B cell (primary cell): ENCODE data around the gene ZBTB48. TPM values are rescaled to one million over a fixed set of nuclear protein-coding genes. Genes with fewer than 3 reads are reported as not detected.
A peak's percentile ranks its signal among the peaks of the same experiment; 100 is the strongest.

ENCODE experiments used
- ATAC-seq: fragments of 200-7000 bp; cut with Tn5 transposase; one replicate; pipeline ENCODE4 v1.10.0; 2021; ENCODE audit warnings: low read depth, mild to moderate bottlenecking, moderate number of reproducible peaks, moderate library complexity
- CTCF ChIA-PET: fragments of 350-600 bp; sonication (Branson Sonifier 250); formaldehyde crosslinking; loops from one replicate; lab custom pipeline; 2021; ENCODE audit warnings: antibody characterized with exemption, inconsistent platforms; lab: Charles Lee
- POLR2A ChIA-PET: fragments of 350-600 bp; sonication (Branson Sonifier 250); formaldehyde crosslinking; loops from one replicate; lab custom pipeline; 2021; ENCODE audit warnings: antibody characterized with exemption; lab: Charles Lee
- DNase-seq: peaks from one replicate; pipeline ENCODE4 v3.0.0; 2013
- H2AFZ ChIP-seq: 2 replicates; pipeline ENCODE4 v1.6.1; 2012; ENCODE audit warnings: mild to moderate bottlenecking, low read depth, low read length; ENCODE audit not compliant: insufficient read depth, poor library complexity, severe bottlenecking
- H3K27ac ChIP-seq, 2 donors: 1 replicate in 1 of 2; 2 replicates in 1 of 2; pipeline ENCODE4 v1.5.1; 2012 to 2013; ENCODE audit warnings: low read length in 2 of 2, mild to moderate bottlenecking in 2 of 2, moderate library complexity in 1 of 2
- H3K27me3 ChIP-seq, 4 experiments: fragments of 200-600 bp in 1 of 4; sonication (generic) in 1 of 4; replicated peaks in 1 of 4; 1 replicate in 2 of 4; 2 replicates in 2 of 4; pipeline versions ENCODE4 v1.6.1 to v1.7.0; 2013 to 2016; ENCODE audit warnings: low read length in 3 of 4, mild to moderate bottlenecking in 2 of 4, mixed read lengths in 1 of 4, moderate library complexity in 1 of 4; ENCODE audit not compliant: insufficient read depth in 4 of 4, control insufficient read depth in 3 of 4; ENCODE audit errors: control extremely low read depth in 1 of 4
- H3K36me3 ChIP-seq, 2 experiments: replicated peaks in 1 of 2; 1 replicate in 1 of 2; 2 replicates in 1 of 2; pipeline versions ENCODE4 v1.6.1 to v1.7.1; 2013; ENCODE audit warnings: low read length in 1 of 2; ENCODE audit not compliant: insufficient read depth in 2 of 2, control insufficient read depth in 1 of 2; ENCODE audit errors: control extremely low read depth in 1 of 2, extremely low read depth in 1 of 2
- H3K4me1 ChIP-seq, 2 donors: fragments of 200-600 bp in 1 of 2; sonication (generic) in 1 of 2; 1 replicate in 1 of 2; 2 replicates in 1 of 2; pipeline versions ENCODE4 v1.5.1 to v1.6.1; 2013 to 2017; ENCODE audit warnings: low read length in 2 of 2; ENCODE audit not compliant: control insufficient read depth in 2 of 2, insufficient read depth in 2 of 2
- H3K4me2 ChIP-seq: replicated peaks from 2 replicates; pipeline ENCODE3; 2012; ENCODE audit warnings: mild to moderate bottlenecking, low read depth, low read length; ENCODE audit not compliant: poor library complexity, severe bottlenecking
- H3K4me3 ChIP-seq, 5 experiments: fragments of 200-600 bp in 1 of 5; sonication (generic) in 1 of 5; 1 replicate in 3 of 5; 2 replicates in 2 of 5; pipeline versions ENCODE4 v1.5.1 to v1.7.0; 2011 to 2016; ENCODE audit warnings: low read length in 4 of 5, mild to moderate bottlenecking in 4 of 5, low read depth in 2 of 5, control low read depth in 1 of 5, moderate library complexity in 1 of 5; ENCODE audit not compliant: insufficient read depth in 1 of 5; ENCODE audit errors: control extremely low read depth in 1 of 5, extremely low read depth in 1 of 5
- H3K79me2 ChIP-seq: fragments of 200-600 bp; sonication (generic); one replicate; pipeline ENCODE4 v1.6.0; 2016; ENCODE audit warnings: low read length; ENCODE audit not compliant: control insufficient read depth, insufficient read depth
- H3K9ac ChIP-seq: fragments of 200-600 bp; sonication (generic); 2 replicates; pipeline ENCODE4 v1.6.1; 2017; ENCODE audit warnings: mild to moderate bottlenecking, low read length, moderate library complexity
- H3K9me3 ChIP-seq, 3 donors: one replicate each; pipeline versions ENCODE4 v1.6.1 to v1.7.1; 2013; ENCODE audit warnings: low read length in 2 of 3; ENCODE audit not compliant: control insufficient read depth in 2 of 3, insufficient read depth in 1 of 3; ENCODE audit errors: control extremely low read depth in 1 of 3
- H4K20me1 ChIP-seq: 2 replicates; pipeline ENCODE4 v1.6.0; 2012; ENCODE audit warnings: mild to moderate bottlenecking, low read length; ENCODE audit not compliant: insufficient read depth, control insufficient read depth, poor library complexity, severe bottlenecking
- H3K27ac Mint-ChIP-seq: one replicate; pipeline ENCODE4 v1.8.0; 2021; ENCODE audit warnings: mixed read lengths
- H3K27me3 Mint-ChIP-seq: one replicate; pipeline ENCODE4 v1.8.0; 2021; ENCODE audit warnings: mixed read lengths
- H3K4me1 Mint-ChIP-seq: one replicate; pipeline ENCODE4 v1.8.0; 2021; ENCODE audit warnings: mixed read lengths
- H3K4me3 Mint-ChIP-seq: one replicate; pipeline ENCODE4 v1.8.0; 2021; ENCODE audit warnings: mixed read lengths
- H3K9me3 Mint-ChIP-seq: one replicate; pipeline ENCODE4 v1.8.0; 2022; ENCODE audit warnings: mixed read lengths; ENCODE audit not compliant: insufficient read depth
- CTCF ChIP-seq: fragments of 200-600 bp; IDR thresholded peaks from one replicate; pipeline ENCODE4 v1.8.0; 2022; ENCODE audit warnings: antibody characterized with exemption, mild to moderate bottlenecking
- EZH2 ChIP-seq: IDR thresholded peaks from 2 replicates; pipeline ENCODE4 v1.6.1; 2012; ENCODE audit warnings: borderline replicate concordance, low read depth, mild to moderate bottlenecking, moderate library complexity, low read length; ENCODE audit not compliant: insufficient read depth, poor library complexity, severe bottlenecking
- WGBS: methylation state at CpG from one replicate; pipeline ENCODE4 v1.1.5; 2013; ENCODE audit warnings: missing lambda C conversion rate; ENCODE audit not compliant: insufficient coverage; 5-methylcytosine and 5-hydroxymethylcytosine counted together
- intact Hi-C: fragments of 100-400 bp; cut with micrococcal nuclease; formaldehyde crosslinking; loops from one replicate; pipeline ENCODE4 v1.10.0; 2022
- polyA plus RNA-seq: library from polyadenylated mRNA; depleted of rRNA; stranded (reverse); fragments of >200 nt; gene quantifications from 2 replicates; pipeline ENCODE4 v1.2.3, GENCODE V29; 2012
- total RNA-seq, 2 donors: library from RNA; stranded (reverse); fragments of 120-200 nt in 1 of 2; gene quantifications; 1 replicate in 1 of 2; 2 replicates in 1 of 2; pipeline versions ENCODE4 v1.2.3 to v1.2.4, GENCODE V29; 2013 to 2022

The ZBTB48 gene
- total and polyA plus RNA-seq, 2 donors (not counting 1 experiment from before 2014, with no cell fraction given): 65.6 to 100 TPM

GRCh38 chr1:6580593-6581409 is 1.0 kb downstream of the ZBTB48 start:
- intact Hi-C loops: loop anchor here (1.0 kb wide), 1 partner anchor 20 kb away; no protein-coding TSS in a partner anchor
- no peak for TF ChIP-seq CTCF
- no peak for TF ChIP-seq EZH2
- ATAC-seq (no peak), DNase-seq (peak; percentile 47)
- H3K4me1 Mint-ChIP-seq: peaks cover 34% of the 10 kb centered on the region
- no peaks in the 10 kb centered on the region for H3K27me3 Mint-ChIP-seq
- Histone ChIP-seq H3K79me2 (peaks cover 47% of the 10 kb centered on the region), H3K27ac (peak overlapping the region; percentile 87 to 91), H3K4me2 (peak overlapping the region; percentile 88), H3K4me3 (peak overlapping the region; percentile 30 to 91 (median 88)), H2AFZ (peak overlapping the region; percentile 84), H4K20me1 (peaks cover 27% of the 10 kb centered on the region), H3K9ac (peak overlapping the region; percentile 89), H3K9me3 (no peaks in the 10 kb centered on the region), H3K36me3 (peaks cover 0 to 2% of the 10 kb centered on the region in 2 experiments), H3K27me3 (no peaks in the 10 kb centered on the region), H3K4me1 (peaks cover 20 to 32% of the 10 kb centered on the region in 2 donors)
- H3K27ac Mint-ChIP-seq: peak overlapping the region; percentile 98
- peak overlapping the region; percentile 98 for H3K4me3 Mint-ChIP-seq
- POLR2A ChIA-PET: interaction anchor here (0.7 to 3.4 kb wide), 5 partner anchors 19 to 37 kb away, joined by 3 to 21 read pairs (median 7); partner anchors contain the start of genes KLHL21, NOL9, PHF13 and TAS1R1
- 24% methylated on average over 19 of the region's 19 CpGs for WGBS
- CTCF ChIA-PET: interaction anchor here (0.7 to 1.7 kb wide), 6 partner anchors 10 to 599 kb away, joined by 3 to 9 read pairs (median 4); partner anchors contain the start of genes KLHL21, NOL9 and TAS1R1
- H3K9me3 Mint-ChIP-seq: no peaks in the 10 kb centered on the region
